GM18526 (cell line): ENCODE data around the gene DCANP1.

ENCODE experiments used
- POLR2A ChIP-seq: IDR thresholded peaks from 3 replicates; pipeline ENCODE4 v1.6.1; 2011; ENCODE audit not compliant: insufficient read length; ENCODE audit errors: extremely low read depth

DCANP1 gene

DNA sequence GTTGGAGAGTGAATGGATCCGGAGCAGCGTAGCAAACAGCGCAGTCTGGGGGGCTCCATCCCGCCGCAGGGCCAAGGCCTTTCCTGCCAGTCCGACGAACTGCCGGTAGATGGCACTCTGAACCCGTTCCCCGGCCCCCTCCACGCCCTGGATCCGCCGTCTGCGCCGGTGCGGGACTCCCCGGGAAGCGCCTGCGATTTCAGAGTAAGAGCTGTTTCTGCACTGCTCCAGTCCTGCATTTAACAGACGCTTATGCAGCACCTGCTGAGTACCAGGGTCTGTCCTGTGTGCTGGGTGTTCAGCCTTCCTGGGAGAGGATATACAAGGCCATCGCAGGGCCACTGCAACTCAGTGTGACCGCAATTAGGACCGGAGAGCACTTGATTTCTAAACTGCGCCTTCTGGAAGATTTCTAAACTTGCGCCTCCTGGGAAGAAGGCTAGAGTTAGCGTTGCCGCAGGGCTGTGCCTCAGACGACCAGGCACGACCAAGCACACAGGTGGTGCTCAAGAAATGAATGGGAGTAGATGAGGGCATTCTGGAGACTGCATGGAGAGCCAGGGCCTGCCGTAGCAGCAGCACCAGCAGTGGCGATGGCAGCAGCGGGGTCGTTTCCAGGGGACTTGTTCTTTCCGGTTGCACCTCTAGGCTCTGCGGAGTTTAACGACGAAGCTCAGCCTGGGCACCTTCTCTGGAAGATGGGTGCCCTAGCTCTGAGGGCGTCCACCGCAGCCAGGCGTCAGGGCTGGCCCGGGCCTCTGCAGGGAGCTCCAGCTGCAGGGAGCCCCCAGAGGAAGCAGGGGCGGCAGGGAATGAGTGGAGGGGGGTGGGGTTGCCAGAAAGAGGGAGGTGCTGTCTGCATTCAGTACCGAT is 19.3 kb upstream of the DCANP1 start:
- no peak for TF ChIP-seq POLR2A

DNA sequence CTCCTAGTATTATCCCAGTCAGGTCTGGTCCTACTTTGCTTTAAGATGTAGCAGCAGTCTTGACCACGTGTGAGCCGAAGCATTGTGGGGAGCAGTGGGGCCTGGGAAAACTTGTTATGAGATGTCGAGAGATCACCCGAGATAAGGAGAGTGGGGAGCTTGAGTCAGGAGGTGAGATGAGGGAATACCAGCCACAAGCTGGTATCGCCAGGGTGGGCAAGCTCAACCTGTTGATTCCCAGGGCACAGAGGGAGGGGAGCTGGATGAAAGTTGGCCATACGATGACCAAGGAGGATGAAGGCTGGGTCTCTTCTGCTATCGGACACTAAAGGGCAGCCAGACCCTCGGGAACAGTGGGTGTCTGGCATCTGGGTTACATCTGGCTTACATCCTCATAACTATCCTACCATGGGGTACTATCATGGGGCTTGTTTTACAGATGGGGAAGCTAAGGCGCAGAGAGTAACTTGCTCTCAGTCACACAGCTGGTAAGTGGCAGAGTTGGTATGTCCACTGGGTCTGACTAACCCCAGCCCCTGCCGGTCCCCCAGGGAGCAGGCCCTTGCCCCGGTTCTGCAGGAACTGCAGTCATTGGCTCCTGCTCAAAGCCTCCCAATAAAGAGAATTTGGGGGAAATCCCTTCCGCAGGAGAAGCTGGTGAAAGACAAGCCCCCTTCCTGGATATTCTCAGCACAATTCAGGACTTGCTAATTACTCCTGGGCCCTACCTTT is 18.4 kb upstream of the DCANP1 start:
- no peak for TF ChIP-seq POLR2A

DNA sequence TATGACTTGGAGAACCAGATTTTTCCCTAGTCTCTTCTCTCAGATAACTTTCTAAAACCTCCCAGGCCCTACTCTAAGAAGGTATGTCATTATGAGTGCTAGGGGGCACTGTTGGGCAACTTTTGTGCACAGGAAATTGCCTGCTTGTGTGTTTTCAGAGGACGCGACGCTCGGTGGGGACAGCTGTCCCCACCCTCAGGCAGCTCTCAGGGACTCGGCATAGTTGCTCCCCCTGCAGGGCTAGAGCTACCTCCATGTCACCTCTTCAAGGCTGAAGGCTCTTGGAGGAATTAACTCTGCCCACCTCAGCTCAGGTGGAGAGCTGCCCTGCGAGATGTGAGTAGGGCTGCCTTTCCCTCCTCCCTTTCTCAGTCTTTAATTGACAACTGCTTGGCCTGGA is 15.2 kb upstream of the DCANP1 start:
- no peak for TF ChIP-seq POLR2A

DNA sequence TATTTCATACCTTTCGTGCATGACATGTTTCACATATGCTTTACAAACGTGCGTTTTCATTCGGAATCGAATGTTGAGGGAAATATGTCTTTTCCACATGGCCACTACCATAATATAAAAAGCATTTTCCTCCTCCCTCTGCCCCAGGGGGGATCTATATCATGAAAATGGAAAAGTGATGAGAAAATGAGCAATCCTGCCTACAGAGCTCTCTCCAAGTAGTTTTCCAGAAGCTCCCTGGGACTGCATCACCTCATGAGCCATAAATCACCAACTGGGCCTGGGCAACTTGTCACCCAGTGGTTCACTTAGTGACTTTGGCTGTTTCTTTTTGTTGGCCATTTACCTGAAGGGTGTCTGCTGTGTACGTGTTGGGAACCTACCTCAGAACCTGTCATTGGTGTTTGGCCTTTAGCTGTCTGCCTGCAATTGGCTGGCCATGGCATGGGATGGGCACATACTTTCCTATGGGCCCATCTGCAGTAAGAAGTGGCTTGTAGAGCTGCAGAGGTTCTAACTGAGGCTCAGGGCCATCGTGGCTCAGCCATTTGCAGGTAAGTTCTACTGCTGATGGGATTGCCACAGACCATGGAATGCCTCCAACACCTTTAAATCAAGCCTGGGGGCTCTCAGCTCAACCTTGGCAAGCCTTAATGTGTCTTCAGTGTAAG is 14.5 kb upstream of the DCANP1 start:
- no peak for TF ChIP-seq POLR2A

DNA sequence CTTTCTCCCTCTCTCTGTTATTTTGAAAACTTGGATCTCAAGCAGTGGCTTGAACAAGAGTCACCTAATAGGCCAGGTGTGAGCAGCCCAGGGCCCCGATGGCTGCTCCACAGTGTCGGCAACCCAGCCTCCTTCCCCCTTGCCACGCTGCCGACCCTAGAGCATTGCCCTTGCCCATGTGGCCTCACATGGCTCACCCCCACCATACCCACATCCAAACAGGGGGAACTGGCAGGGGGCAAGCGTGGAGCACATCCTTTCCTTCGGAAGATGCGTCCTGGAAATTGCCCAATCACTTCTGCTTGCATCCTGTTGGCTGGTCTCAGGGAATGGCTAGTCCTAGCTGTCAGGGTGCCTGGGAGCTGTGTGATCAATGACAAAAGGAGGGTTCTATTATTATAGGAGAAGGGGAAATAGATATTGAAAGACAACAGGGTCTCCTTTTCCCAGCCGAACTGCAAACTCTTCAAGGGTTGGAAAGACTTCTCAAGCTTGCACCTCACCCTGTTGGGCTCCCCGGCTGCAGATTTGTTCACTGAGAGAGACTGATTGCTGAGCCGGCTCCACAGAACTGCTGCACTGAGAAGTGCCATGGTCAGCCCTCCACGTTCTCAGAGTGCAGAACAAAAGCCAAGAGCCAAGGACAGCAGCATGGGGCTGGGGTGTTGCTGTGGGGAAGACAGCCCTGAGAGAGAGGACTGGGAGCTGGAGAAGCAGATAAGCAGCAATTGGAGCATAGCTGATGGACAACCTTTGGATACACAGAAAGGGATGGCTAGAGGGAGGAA is 13.3 kb upstream of the DCANP1 start:
- TF ChIP-seq POLR2A = no peak

DNA sequence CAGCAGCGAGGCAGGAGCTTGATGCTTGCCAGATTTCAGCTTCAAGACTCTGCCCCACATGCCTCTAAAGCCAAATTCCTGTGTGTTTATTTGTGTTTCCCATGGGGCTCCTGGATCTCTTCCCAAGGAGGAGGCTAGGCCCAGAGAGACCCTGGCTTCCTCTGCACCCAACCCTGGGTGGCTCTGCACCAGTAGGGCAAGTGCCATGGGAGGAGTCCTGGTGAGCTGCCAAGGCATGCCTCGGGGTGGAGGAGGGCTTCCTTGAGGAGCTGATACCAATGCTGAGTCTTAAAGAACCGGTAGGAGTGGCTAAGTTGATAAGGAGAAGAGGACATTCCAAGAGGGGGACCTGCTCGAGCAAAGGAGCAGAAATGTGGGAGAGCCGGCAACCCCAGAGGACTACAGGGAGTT is 11.8 kb upstream of the DCANP1 start:
- no peak for TF ChIP-seq POLR2A

DNA sequence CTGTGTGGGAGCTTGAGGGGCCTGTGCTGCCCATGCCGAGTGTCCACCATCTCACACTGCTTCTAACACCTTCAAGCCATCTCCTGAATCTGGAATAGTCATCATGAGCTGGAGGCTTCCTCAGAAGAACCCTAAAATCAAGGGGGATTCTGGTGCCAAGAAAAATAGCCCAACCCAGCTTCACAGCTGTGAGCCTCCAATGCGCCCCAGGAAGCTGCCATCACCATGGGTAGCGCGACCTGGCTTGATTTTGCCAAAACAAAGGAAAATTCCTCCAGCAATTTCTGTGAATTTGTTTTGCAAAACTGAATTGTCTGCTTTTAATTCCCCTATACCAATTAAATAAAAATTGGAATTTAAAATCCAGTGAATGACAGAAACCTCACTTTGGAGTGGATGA is 11.2 kb upstream of the DCANP1 start:
- no peak for TF ChIP-seq POLR2A

DNA sequence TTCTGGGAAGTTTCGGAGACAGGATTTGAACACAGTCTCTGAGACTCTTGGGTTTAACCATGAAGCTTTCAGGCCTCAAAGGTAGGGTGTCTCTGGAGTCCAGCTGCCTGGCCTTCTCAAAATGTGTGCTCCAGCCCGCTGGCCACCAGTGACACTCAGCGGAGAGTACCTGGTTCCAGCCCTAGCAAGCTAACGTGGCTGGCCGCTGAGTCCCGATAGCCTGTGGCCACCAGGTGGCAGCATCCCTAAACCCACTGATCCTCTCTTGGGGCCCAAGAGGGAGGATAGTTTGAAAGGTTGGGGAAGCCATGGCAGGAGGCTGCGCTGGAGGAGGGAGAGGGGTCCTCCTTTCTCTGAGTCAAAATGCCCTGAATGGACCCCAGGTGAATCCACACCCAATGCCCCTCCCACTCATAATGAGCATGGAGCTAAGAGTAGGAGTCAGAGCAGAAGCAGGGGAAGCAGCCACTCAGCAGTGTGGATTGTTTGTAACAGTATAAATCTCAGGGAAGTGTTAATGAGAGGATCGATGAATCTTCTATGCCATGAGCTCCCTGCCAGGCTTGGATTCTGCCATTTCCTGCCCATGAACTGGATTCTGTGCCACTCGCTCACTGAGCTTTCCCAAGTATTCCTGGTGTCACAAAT is 10.4 kb upstream of the DCANP1 start:
- TF ChIP-seq POLR2A = no peak

DNA sequence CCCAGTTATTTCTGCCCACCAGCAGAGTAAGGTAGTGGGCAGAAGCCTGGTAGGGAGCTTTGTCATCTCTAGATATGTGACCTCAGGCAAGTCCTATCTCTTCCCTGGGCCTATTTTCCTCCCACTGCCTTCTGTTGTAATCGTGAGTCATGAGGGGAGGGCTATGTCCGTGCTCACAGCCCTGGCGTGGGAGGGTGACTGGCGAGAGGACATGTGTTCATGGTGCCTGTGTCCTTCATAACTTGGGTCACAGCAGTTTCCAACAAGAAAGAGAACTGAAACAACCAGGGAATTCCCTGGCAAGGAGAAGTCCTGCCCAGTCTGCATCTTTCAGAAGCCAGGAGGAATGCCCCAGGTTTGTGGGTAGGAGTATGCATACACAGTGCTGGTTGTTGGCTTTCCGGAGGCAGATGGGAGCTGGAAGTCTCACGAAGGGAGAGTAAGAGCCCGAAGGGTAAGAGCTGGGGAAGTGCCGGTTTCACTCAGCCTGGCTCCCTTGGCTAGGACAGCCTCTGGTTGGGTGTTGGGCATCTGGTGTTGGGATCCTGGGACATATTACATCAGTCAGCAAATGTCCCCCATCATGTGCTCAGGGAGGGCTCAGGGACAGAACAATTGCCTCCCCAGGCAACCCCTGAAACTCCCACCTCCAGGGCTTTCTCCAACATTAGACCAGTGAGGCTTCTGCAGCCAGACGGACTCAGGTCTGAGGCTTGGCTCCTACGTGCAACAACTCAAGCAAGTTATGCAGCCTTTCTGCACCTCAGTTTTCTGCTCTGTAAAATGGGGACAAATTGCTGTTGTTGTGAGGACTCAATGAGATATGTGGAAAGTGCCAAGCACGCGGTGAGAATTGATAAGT is 9.3 kb upstream of the DCANP1 start:
- no peak for TF ChIP-seq POLR2A

DNA sequence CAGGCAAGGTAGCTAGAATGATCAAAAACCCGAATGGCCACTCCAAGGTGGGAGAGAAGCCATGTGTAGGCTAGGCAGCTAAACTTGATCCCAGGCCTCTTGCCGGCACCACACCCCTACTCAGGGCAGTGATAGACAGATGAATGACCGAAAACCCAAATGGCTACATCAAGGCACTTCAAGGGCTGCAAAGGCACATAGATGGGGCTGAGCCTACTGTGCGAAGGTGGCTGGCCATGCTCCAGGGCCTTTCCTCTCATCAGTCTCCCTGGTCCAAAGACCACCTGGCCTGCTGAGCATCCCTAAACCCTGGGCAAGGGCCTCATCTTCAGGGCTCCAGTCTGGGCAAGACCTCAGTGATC is 8.7 kb upstream of the DCANP1 start:
- no peak for TF ChIP-seq POLR2A

DNA sequence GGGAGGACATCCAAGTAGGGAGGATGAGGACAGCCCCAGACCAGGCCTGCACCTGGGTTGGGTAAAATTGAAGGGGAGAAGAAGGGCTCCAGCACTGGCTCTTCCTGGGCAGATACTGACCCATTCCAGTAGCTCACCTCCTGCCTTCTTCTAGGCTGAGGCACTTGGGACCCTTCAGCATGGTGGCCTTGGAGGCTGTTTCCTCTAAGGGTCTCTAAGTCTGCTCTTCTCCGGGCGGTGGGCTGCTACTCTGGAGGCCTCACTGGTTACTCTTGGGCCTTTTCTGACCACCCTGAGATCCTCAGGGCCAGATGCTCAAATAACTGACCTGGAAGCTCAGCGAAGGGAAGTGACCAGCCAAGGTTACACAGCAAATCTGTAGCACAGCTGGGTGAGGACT is 7.8 kb upstream of the DCANP1 start:
- TF ChIP-seq POLR2A = no peak

DNA sequence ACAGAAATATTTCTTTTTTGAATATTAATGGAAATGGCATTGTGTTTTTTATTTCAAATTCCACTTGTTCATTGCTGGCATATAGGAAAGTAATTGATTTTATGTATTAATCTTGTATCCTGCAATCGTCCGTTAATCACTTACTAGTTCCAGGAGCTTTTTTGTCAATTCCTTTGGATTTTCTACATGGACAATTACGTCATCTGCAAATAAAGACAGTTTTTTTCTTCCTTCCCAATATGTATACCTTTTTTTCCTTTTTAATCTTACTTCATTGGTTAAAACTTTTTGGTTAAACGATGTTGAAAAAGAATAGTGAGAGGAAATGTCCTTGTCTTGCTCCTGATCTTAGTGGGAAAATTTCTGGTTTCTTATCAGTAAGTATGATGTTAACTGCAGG is 6.5 kb upstream of the DCANP1 start:
- TF ChIP-seq POLR2A = no peak

DNA sequence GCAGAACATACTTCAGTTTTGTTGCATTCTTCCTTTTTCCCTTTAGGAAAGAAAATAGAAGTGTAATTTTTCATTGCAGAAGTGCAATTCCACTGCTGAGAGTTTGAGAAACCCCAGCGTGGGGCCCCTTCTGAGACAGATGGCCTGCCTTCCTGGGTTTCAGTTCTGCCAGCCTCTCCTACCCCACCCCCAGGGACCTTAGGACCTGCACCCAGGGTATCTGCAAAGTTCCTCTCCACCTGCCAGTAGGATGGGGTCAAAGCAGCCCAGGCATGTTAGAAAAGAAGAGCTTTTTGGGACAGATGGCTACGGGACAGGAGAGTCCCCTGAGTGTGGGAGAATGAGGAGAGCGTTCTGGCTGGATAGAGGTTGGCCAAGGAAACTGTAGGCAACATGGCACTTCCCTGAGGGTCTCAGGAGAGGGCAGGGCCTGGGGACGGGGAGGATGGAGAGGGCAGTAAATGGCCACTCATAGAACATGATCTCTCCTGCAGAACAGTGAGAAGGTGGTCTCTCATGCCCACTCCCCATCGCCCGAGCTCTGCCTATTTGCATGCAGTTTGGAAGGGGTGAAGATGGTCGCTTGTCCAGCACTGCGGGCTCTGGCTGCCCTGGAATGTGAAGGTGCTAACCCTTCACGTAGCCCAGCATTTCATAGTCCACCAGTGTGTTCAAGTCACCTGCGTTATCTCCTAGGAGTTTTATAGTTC is 5.3 kb upstream of the DCANP1 start, which contains the start of gene TIFAB:
TIFAB (minus strand) TSS at position 31 of the 710 bp plus-strand sequence. CDS start 2,412 bp downstream, outside the sequence.
- TF ChIP-seq POLR2A = no peak
